ENCODE data around the gene MSANTD1.

MSANTD1 gene

DNA sequence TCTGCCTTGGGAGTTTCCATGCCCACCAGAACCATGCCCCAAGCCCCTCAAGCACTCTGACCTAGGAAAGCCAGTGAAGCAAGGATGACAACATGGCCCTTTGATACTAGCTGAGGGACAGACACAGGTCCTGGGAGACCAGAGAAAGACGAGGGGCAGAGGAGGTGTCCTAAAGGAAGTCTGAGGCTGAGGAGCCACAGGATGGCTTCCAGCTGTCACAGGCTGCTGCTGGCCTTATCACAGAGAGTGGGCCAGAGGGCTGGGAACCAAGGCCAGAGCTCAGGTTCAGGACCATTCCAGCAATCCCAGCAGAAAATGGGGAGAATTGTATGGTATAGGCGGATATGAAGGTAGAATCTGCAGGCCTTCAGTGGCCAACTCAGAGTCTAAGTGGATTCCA lies 31.7 kb upstream of the MSANTD1 start:
- no peak for DNase-seq (ENCODE audit: low spot score)

DNA sequence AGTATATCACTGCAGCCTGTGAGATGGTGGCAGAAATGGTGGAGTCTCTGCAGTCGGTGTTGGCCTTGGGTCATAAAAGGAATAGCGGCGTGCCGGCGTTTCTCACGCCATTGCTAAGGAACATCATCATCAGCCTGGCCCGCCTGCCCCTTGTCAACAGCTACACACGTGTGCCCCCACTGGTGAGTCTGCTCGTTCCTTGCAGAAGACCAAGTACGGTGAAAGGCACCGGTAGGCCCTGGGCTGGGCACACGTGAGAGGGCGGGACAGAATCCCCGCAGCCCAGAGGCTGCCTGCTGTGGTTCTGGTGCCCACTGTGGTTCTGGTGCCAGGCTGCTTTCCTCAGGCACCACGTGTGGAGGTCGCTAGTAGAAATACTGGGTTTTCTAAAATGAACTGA lies 31.2 kb upstream of the MSANTD1 start:
- DNase-seq (ENCODE audit: low spot score), result no peak

DNA sequence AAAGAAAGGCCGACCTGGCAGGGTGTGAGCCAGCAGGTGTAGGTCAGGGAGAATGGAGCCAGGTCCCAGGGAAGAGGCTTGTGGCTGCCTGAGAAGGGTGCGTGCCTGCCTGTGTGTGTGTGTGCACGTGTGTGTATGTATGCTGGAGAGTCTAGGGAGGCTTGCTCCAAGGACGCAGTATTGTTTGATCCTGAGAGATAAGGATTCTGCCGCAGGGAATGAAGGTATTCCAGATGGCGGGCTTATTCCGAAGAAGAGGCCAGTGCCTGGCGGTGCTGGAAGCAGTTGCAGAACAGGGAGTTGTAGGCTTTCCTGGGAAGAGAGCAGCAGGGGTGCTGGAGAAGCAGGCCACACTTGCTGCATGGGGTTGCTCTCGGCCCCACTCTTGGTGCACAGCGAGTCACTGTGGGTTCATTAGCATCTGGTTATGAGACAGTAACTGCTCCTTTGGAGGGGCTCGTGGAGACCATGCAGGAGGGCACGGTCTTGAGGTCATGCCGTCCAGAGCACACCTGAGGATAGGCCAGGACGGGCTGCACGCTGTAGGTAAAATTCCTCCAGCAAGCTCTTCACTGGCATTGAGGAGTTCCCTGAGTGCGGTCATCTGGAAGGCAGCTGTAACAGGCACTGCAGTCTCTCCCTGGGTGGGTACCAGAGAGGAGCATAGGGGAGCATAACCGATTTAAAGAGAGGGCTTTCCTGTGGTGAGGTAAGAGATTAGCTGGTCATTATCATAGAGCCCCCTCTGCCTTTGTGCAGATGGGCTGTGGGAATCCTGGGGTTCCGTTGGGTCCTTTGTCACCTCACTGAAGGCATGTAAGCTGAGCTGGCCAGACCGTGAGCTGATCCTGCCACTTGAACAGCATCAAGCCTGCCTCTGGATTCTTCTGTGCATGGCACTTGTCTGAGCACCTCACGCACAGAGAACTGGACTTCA lies 29.9 kb upstream of the MSANTD1 start:
- no peak for DNase-seq (ENCODE audit: low spot score)

DNA sequence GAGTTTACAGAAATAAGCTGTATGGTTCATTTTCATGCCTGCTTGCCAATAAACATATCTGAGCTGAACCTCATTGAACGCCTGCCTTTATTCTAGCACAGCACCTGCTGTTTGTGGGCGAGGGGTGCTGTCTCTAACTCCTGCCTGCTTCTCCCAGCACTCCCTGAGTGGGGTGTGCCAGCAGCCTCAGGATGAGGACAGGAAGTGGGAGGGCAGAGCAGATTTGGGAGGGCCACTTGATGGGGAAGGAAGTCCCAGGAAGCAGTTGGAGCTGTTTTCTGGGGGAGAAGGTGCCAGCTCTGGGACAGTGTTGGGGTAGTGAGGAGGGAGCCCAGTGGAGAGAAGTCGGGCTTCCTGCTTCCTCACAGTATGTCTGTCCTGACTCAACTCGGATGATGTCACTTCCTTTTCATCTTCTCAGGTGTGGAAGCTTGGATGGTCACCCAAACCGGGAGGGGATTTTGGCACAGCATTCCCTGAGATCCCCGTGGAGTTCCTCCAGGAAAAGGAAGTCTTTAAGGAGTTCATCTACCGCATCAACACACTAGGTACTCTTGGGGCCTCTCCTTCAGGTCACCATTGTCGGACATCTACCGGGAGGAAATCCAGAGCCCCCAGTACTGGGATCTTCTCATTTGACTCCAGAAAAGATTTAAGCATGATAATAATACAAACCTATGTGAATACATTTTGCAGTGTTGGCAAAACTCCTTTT lies 29.0 kb upstream of the MSANTD1 start:
- DNase-seq (ENCODE audit: low spot score), result no peak

DNA sequence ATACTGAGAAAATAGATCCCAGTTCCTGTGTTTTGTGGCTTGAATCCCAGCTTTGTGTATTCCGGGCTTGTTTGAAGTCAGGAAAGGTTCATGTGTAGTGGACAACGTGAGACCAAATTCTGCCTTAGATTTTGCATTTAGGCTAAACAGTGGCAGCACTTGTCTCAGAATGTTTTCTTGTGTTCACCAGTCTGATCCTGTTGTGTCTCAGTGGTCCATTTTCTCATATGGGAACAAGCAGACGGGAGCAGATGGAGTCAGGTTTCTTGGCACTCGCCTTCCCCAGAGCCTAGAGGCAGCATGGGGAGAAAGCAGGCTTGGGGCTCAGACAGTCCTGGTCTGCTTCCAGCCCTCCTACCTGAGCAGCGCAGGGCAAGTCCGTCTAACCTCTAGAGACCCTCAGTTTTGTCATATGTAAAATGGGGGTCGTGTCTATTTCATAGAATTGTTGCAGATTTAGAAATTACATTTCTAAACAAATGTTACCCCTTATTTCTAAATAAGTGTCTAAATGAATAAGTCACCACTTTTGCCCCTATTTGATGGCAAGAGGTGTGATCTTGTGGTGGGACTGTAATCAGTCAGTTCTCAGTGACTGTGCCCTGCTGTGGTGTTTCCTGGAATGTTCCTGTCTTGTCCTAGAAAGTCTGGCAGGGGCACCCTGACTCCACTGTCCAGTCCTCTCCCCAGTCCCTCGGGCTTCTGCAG lies 28.3 kb upstream of the MSANTD1 start:
- peak; percentile 22 for DNase-seq (ENCODE audit: low spot score)

DNA sequence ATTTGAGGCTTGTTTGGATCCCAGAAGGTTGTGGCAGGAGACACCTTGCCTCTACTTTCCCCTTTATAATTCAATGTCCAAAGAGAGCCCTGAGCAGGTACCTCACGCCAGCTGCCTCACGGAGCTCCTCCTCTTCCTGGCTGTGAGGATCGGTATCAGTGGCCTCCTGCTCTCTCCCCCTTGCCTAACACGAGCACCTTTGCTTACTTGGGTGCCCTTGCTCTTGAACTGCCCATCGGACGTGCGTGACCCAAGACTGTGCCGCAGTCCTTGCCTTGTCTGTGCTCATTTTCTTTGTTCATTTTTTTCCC lies 27.8 kb upstream of the MSANTD1 start:
- no peak for DNase-seq (ENCODE audit: low spot score)

DNA sequence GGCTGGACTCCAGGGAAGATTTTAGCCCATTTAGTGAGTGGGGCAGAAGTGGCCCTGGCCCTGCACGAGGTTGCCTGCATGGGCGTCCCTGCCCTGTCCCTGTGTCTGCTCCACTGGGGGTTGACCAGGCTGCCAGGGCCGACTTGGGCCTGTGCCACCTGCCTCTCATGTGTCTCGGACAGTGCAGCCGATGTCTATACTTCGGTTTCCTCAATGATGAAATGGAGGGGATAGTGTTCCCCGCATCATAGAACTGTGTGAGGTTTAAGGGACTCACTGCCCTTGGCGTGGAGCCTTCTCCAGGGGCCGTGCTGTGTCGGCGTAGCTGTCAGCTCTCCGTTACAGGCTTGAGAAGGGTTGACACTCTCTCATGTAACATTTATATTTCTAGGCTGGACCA lies 27.0 kb upstream of the MSANTD1 start:
- no peak for DNase-seq (ENCODE audit: low spot score)

DNA sequence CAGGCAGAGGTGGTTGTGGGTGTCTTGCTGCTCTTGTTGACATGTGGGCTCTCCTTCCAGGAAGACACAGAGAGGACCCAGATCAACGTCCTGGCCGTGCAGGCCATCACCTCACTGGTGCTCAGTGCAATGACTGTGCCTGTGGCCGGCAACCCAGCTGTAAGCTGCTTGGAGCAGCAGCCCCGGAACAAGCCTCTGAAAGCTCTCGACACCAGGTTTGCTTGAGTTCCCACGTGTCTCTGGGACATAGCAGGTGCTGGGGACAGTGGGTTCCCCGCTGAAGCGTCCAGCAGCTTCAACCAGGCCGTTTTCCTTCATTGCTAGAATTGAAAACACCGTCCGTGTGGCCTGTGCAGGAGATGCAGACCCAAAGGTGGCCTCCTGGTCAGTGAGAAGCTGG lies 25.6 kb upstream of the MSANTD1 start:
- DNase-seq (ENCODE audit: low spot score), result no peak

DNA sequence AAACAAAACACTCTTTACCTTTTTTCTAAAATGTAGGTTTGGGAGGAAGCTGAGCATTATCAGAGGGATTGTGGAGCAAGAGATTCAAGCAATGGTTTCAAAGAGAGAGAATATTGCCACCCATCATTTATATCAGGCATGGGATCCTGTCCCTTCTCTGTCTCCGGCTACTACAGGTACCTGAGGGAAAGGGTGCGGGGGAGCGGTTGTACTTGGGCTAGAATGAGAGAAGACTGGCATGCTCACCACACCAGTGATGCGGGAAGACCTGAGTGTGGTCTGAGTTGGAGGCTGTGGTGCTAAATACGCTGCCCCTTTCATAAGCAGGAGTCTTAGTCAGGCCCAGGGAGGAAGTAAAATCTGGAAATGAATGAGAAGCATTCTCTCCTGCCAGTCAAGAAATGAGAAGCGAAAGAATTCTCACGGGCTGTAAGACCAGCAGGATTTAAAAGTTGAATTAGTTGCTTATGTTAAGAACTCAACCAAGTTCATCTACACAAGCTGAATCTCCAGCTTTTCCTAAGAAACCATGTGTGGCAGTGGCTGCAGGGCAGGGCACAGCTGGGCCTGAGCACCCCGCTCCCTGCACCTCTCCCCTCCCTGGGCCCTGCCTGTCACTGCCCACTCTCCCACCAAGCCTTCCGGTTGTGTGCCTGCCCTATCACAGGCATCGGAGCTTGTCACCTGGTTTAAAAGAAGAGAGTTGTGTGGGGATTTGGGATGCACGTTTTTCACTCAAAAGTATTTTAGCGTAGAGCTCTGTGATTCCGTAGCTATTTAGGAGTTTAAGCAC lies 24.8 kb upstream of the MSANTD1 start:
- peak; percentile 51 for DNase-seq (ENCODE audit: low spot score)

DNA sequence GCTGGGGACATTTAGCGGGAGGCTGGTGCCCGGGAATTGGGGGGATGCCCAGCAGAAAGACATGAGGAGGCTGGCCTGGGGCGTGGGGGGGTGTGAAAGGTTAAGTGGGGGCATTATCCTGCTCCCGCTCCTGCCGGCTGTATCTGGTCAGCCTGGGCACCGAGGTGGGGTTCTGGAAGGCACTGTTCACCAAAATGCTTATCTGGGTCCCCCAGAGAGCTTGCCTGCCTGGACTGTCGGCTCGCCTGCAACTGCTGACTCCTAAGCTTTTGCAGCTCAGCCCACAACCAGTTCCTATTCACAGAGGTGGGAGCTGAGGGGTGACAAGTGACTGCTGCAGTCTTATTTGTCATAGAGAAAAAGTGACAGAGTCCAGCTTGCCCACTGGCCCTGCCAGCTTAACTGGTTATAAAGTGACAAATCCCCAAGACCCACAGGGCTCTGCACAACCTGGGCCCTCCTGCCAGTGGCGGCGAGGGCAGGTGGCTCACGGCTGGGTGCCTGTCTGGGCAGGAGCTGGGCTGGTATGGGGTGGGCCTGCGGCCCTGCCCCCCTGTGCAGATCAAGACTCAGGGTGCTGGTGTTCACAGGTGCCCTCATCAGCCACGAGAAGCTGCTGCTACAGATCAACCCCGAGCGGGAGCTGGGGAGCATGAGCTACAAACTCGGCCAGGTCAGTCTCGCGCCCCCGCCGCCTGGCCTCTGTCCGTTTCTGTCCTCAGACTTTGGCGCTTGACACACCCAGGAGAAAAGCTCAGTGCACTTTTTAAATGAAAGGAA lies 23.7 kb upstream of the MSANTD1 start:
- no peak for DNase-seq (ENCODE audit: low spot score)

DNA sequence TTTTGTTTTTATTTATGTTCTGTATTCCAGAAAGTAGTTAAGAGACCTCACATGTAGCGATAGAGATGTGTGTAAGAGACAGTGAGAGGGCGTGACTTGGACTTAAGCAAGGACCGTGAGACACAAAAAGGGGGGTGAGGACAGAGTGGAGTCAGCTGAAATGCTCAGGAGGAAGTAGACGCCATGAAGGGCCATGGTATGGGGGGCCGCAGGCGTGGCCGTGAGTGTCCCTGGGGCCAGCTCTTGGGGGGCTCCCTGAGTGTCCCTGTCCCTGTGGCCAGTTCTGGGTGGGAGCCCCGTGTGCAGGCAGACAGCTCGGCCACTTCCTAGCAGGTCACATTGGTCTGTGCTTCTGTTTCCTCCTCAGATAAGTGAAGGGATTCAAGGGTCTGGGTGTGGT lies 23.0 kb upstream of the MSANTD1 start:
- no peak for DNase-seq (ENCODE audit: low spot score)

DNA sequence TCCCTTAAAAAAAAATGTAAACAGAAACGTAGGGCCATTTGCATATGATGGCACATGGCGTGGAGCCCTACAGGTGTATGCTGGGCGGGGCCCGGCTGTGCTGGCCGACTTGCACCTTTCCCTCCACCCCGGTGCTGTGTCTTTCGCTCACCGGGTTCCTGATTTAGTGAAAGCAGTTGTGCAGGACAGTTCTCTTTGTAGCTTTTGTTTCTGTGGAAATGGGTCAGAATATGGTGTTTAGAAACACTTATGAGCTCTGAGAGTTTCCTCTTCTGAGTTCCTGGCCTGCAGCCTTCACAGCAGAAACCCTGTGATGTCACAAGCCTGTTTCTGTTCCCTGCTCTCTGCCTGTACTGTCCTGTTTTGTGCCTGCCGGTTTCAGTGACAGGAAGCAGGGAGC lies 22.5 kb upstream of the MSANTD1 start:
- peak; percentile 66 for DNase-seq (ENCODE audit: low spot score)

DNA sequence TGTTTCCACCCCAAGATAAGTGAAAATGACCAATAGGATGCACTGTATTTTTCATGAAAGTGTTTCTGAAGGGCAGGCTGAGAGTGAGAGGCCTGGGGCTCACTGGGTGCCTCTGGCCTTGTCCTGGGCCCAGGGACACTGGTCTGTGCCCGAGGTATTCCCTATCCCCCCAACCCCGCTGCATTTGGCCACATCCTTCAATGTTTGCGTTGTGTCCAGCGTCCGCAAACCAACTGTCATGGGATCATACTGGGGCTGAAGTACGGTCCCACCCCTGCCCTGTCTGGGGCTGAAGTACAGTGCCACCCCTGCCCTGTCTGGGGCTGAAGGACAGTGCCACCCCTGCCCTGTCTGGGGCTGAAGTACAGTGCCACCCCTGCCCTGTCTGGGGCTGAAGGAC lies 22.0 kb upstream of the MSANTD1 start:
- DNase-seq (ENCODE audit: low spot score), result no peak

DNA sequence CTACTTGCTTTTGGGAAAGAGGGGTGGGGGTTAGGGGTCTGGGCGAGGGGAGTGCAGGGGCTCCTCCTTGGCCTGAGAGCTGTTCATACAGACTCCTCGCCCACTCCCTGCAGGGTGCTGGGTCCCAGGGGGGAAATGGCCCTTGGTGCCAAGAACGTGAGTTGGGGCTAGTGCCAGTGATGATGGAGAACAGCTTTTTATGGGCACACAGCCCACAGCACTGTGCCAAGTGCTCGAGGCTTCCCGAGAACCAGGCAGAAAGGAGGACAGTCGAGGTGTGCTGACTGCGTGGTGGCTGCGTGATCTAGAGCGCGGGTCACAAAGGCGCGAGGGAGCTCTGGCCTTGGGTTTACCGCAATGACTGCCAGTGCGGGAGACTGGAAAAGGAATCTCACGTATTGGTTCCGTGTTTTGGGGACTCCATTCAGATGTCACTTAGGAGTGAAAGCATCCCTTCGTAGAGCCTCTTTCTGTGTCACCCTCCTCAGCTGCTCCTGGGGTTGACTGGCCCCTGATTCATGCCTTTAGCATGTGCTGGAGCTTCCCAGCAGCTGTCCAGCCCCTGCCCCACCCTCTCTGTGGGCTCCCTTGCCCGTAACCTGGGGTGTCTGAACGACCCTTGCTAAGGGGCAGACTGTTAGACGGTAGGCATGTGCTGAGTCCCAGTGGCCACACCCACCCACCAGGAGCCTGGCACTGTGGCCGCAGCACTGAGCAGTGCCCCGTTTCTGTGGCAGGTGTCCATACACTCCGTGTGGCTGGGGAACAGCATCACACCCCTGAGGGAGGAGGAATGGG lies 20.9 kb upstream of the MSANTD1 start:
- no peak for DNase-seq (ENCODE audit: low spot score)

DNA sequence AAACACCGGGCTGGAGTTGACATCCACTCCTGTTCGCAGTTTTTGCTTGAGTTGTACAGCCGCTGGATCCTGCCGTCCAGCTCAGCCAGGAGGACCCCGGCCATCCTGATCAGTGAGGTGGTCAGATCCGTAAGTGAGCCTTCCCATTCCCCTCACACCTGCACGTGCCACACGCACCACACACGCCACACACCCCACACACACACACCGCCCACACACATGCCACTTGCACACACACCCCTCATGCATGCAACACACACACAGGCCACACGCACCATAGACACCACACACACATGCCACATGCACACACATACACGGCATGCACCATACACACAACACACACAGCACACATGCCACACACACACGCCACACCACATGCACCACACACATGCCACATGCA lies 20.1 kb upstream of the MSANTD1 start:
- DNase-seq (ENCODE audit: low spot score), result no peak

DNA sequence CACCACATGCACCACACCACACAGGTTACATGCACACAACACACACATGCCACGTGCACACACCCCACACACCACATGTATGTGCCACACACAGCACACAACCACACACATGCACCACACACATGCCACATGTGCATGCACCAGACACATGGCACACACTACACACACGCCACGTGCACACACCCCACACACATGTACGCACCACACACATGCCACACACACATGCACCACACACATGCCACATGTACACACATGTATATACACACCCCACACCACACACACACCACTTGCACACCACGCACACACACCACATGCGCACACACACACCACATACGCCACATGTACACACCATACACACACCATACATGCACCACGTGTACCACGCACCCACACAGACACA lies 19.6 kb upstream of the MSANTD1 start:
- DNase-seq (ENCODE audit: low spot score), result no peak

DNA sequence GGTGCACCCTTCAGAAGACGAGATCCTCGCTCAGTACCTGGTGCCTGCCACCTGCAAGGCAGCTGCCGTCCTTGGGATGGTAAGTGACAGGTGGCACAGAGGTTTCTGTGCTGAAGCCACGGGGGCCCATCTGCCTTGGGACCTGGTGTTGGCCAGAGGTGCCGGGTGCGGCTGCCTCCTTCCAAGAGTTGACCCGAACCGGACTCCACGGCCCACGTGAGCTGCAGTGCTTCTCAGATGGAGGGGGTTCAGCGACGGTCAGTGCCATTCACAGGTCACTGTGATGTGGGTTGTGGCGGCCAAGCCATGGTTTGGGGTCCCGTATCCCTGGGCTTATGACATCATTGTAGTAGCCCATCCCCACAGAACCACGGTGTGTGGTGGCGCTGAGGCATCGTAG lies 19.0 kb upstream of the MSANTD1 start:
- no peak for DNase-seq (ENCODE audit: low spot score)

DNA sequence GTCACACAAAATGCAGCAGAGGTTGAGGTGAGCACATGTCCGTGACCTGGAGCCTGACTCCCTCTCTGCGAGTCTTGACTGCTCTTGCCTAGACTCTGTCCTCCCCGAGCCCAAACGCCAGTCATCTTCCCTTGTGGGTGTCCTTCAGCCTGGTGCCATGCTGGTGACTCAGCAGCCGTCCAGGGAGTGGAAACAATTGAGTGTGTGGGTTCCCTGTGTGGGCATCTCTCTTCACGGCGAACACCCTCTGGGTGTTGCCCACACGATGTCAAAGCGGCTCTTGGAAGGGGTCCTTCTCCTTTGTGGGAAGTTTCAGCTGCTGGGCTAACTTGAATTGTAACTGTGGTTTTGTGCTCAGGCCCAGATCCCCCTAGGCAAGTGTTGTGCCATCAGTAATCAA lies 17.5 kb upstream of the MSANTD1 start:
- DNase-seq (ENCODE audit: low spot score), result no peak

DNA sequence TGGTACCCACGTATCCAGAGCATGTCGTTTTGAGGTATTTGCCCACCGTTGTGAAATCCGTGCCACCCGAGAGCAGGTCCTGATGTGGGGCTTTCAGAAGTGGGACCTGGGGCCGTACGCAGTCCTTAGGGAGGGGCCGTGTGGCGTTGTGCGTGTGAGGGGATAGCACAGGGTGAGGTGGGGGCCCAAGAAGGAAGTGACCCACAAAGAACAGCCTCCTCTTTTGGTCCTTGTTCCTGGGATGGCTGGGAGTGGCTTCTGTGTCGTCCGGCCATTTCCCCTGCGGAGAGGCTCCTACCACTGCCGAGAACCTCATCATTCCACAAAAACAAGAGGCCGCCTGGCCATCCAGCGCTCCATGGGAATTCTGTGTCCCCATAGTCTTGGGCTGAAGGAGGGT lies 17.0 kb upstream of the MSANTD1 start:
- DNase-seq (ENCODE audit: low spot score), result no peak

DNA sequence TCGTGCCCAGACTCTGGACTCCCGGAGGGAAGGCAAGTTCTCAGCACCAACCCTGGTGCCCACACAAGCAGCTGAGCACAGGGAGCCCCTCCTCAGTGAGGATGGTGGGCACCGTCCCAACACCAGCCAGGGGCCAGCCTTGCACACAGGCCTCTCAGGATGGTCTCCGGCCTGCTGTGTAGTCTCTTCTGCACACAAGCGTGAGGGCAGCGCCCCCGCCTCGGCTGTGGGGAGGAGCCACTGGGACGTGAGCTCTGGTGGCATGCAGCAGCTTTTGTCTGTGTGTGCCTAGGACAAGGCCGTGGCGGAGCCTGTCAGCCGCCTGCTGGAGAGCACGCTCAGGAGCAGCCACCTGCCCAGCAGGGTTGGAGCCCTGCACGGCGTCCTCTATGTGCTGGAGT lies 16.1 kb upstream of the MSANTD1 start:
- no peak for DNase-seq (ENCODE audit: low spot score)
